SK-N-SH (cell line): Measurements from ENCODE around the gene POLR2J. TPM values are rescaled to one million over a fixed set of nuclear protein-coding genes. Genes with fewer than 3 reads are reported as not detected.

ENCODE experiments used
- CTCF ChIA-PET: fragments of 300-600, 350-600 bp; formaldehyde crosslinking; extraction: SDS; loops from one replicate; lab custom pipeline; 2021; lab: Yijun Ruan, JAX
- POLR2A ChIA-PET: fragments of 350-600 bp; sonication (Branson Sonifier 250); formaldehyde crosslinking; extraction: SDS; loops from one replicate; lab custom pipeline; 2020; ENCODE audit warnings: antibody characterized with exemption, inconsistent platforms; lab: Yijun Ruan, JAX
- DNase-seq: peaks from one replicate; pipeline ENCODE4 v3.0.0; 2012
- H2AFZ ChIP-seq: fragments of 200-600 bp; sonication (generic); 2 replicates; pipeline ENCODE4 v1.8.1; 2016; ENCODE audit warnings: antibody characterized with exemption, mild to moderate bottlenecking, low read depth
- H3F3A ChIP-seq: fragments of 200-600 bp; sonication (generic); replicated peaks from 2 replicates; pipeline ENCODE3; 2016; ENCODE audit warnings: antibody characterized with exemption, mild to moderate bottlenecking; ENCODE audit not compliant: insufficient read depth
- H3K27ac ChIP-seq, 2 experiments: fragments of 200-500 bp in 1 of 2; fragments of 200-600 bp in 1 of 2; sonication (Bioruptor generic) in 1 of 2; sonication (generic), shearing (Covaris generic) in 1 of 2; 2 replicates each; pipeline versions ENCODE4 v1.5.1 to v1.6.1; 2014 to 2016; ENCODE audit warnings: low read depth in 2 of 2, inconsistent platforms in 1 of 2, low read length in 1 of 2, mild to moderate bottlenecking in 1 of 2, mixed read lengths in 1 of 2
- H3K27me3 ChIP-seq: fragments of 200-600 bp; sonication (generic), shearing (Covaris generic); 2 replicates; pipeline ENCODE4 v1.6.1; 2016; ENCODE audit warnings: mixed run types; ENCODE audit not compliant: insufficient read depth
- H3K36me3 ChIP-seq, 2 experiments: fragments of 200-500 bp in 1 of 2; fragments of 200-600 bp in 1 of 2; sonication (Bioruptor generic) in 1 of 2; sonication (generic) in 1 of 2; replicated peaks in 1 of 2; 2 replicates each; pipeline versions ENCODE3 to v1.5.1; 2014 to 2016; ENCODE audit warnings: low read length in 1 of 2, mild to moderate bottlenecking in 1 of 2; ENCODE audit not compliant: insufficient read depth in 2 of 2, control insufficient read depth in 1 of 2
- H3K4me1 ChIP-seq, 2 experiments: fragments of 200-500 bp in 1 of 2; fragments of 200-600 bp in 1 of 2; sonication (Bioruptor generic) in 1 of 2; sonication (generic), shearing (Covaris generic) in 1 of 2; 2 replicates each; pipeline versions ENCODE4 v1.5.1 to v1.6.1; 2014 to 2016; ENCODE audit warnings: low read depth in 1 of 2, low read length in 1 of 2, mixed run types in 1 of 2; ENCODE audit not compliant: insufficient read depth in 2 of 2, control insufficient read depth in 1 of 2
- H3K4me2 ChIP-seq: fragments of 200-600 bp; sonication (generic), shearing (Covaris generic); 2 replicates; pipeline ENCODE4 v1.6.1; 2017; ENCODE audit warnings: mixed run types
- H3K4me3 ChIP-seq, 2 experiments: fragments of 200-500 bp in 1 of 2; fragments of 200-600 bp in 1 of 2; sonication (Bioruptor generic) in 1 of 2; sonication (generic), shearing (Covaris generic) in 1 of 2; 2 replicates each; pipeline versions ENCODE4 v1.5.1 to v1.8.1; 2014 to 2016; ENCODE audit warnings: low read depth in 2 of 2, inconsistent platforms in 1 of 2, low read length in 1 of 2, mild to moderate bottlenecking in 1 of 2, mixed read lengths in 1 of 2, moderate library complexity in 1 of 2
- H3K79me2 ChIP-seq: fragments of 200-600 bp; sonication (generic); 2 replicates; pipeline ENCODE4 v1.8.1; 2017; ENCODE audit warnings: mild to moderate bottlenecking; ENCODE audit not compliant: insufficient read depth
- H3K9ac ChIP-seq: fragments of 200-600 bp; sonication (generic); 2 replicates; pipeline ENCODE4 v1.6.1; 2017; ENCODE audit warnings: mixed run types
- H3K9me2 ChIP-seq: fragments of 200-600 bp; sonication (generic); 2 replicates; pipeline ENCODE4 v1.6.1; 2017; ENCODE audit warnings: mixed run types
- H3K9me3 ChIP-seq: fragments of 200-600 bp; sonication (generic); 2 replicates; pipeline ENCODE4 v1.6.1; 2017; ENCODE audit warnings: mixed run types, mild to moderate bottlenecking, moderate library complexity
- H4K20me1 ChIP-seq: fragments of 200-600 bp; sonication (generic); 2 replicates; pipeline ENCODE4 v1.6.1; 2017; ENCODE audit warnings: mild to moderate bottlenecking, mixed run types; ENCODE audit not compliant: insufficient read depth
- CHD2 ChIP-seq: fragments of 150-350 bp; IDR thresholded peaks from 2 replicates; pipeline ENCODE4 v1.6.1; 2018; ENCODE audit warnings: low read length; ENCODE audit not compliant: partially characterized antibody
- CTCF ChIP-seq: fragments of 200-600 bp; sonication (generic); IDR thresholded peaks from 2 replicates; pipeline ENCODE4 v1.6.1; 2017; ENCODE audit warnings: antibody characterized with exemption, mild to moderate bottlenecking, moderate library complexity
- ELF1 ChIP-seq: IDR thresholded peaks from 2 replicates; pipeline ENCODE4 v1.4.0; 2012
- EZH2phosphoT487 ChIP-seq: fragments of 200-600 bp; sonication (generic); IDR thresholded peaks from 2 replicates; pipeline ENCODE4 v1.6.1; 2017; ENCODE audit warnings: low read depth, mixed run types, mild to moderate bottlenecking, antibody characterized with exemption, moderate library complexity, borderline replicate concordance
- FOXJ3 ChIP-seq: sonication (generic); formaldehyde crosslinking; IDR thresholded peaks from 2 replicates; pipeline ENCODE4 v1.5.1; 2020; ENCODE audit warnings: mild to moderate bottlenecking, missing genetic modification reagents
- GATA2 ChIP-seq: sonication (generic); formaldehyde crosslinking; IDR thresholded peaks from 2 replicates; pipeline ENCODE4 v1.5.0; 2020; ENCODE audit warnings: mild to moderate bottlenecking, missing genetic modification reagents
- IRF3 ChIP-seq: fragments of 150-350 bp; IDR thresholded peaks from 2 replicates; pipeline ENCODE4 v1.6.1; 2016; ENCODE audit warnings: mild to moderate bottlenecking, low read depth, low read length
- JUND ChIP-seq: IDR thresholded peaks from 2 replicates; pipeline ENCODE4 v1.4.0; 2012
- POLR2AphosphoS5 ChIP-seq: IDR thresholded peaks from 2 replicates; pipeline ENCODE4 v1.6.1; 2012; ENCODE audit warnings: low read depth, low read length
- REST ChIP-seq: IDR thresholded peaks from 2 replicates; pipeline ENCODE4 v1.6.1; 2012; ENCODE audit warnings: mild to moderate bottlenecking, low read depth, low read length, moderate library complexity
- RFX5 ChIP-seq: IDR thresholded peaks from 2 replicates; pipeline ENCODE4 v1.6.1; 2012; ENCODE audit warnings: mild to moderate bottlenecking, improper control_type of control experiment, low read length
- RXRA ChIP-seq: IDR thresholded peaks from 2 replicates; pipeline ENCODE4 v1.4.0; 2012; ENCODE audit warnings: low read depth, mild to moderate bottlenecking, borderline replicate concordance
- SIN3A ChIP-seq: IDR thresholded peaks from 2 replicates; pipeline ENCODE4 v1.6.1; 2012; ENCODE audit warnings: low read depth, mild to moderate bottlenecking, low read length, moderate library complexity, borderline replicate concordance
- SMC3 ChIP-seq: IDR thresholded peaks from 2 replicates; pipeline ENCODE4 v1.6.1; 2012; ENCODE audit warnings: low read depth, low read length, improper control_type of control experiment
- TAF1 ChIP-seq: IDR thresholded peaks from 2 replicates; pipeline ENCODE4 v1.6.1; 2012; ENCODE audit warnings: low read depth, mild to moderate bottlenecking, low read length, moderate library complexity, borderline replicate concordance
- TEAD4 ChIP-seq: IDR thresholded peaks from 2 replicates; pipeline ENCODE4 v1.4.0; 2012; ENCODE audit warnings: mild to moderate bottlenecking, borderline replicate concordance; ENCODE audit not compliant: insufficient read depth
- YY1 ChIP-seq: IDR thresholded peaks from 2 replicates; pipeline ENCODE4 v1.4.0; 2012; ENCODE audit warnings: low read depth, mild to moderate bottlenecking
- WGBS: methylation state at CpG from one replicate; pipeline ENCODE4 v1.1.6; 2017; ENCODE audit warnings: low lambda C conversion rate; 5-methylcytosine and 5-hydroxymethylcytosine counted together
- polyA plus RNA-seq, 3 experiments: library from polyadenylated mRNA; depleted of rRNA; stranded (reverse); fragments of >200 nt; gene quantifications; 2 replicates each; pipeline ENCODE4 v1.2.3, GENCODE V29; 2012

The POLR2J gene
- polyA plus RNA-seq, 1 of the 3 experiments (the other 2 are of a cell fraction) = 299 TPM

- TF ChIP-seq REST = no peak
- no peak for TF ChIP-seq IRF3
- TF ChIP-seq GATA2 (CRISPR knock-in tag) = no peak
- TF ChIP-seq YY1 = no peak
- TF ChIP-seq TEAD4 = no peak
- TF ChIP-seq ELF1 = no peak
- no peak for TF ChIP-seq SMC3
- TF ChIP-seq CTCF = no peak
- no peak for TF ChIP-seq FOXJ3 (CRISPR knock-in tag)
- TF ChIP-seq TAF1 = no peak
- no peak for TF ChIP-seq POLR2AphosphoS5
These were observed 26.3 kb downstream of the POLR2J start (continued) for GRCh38 chr7:102452451-102452850.

- CTCF ChIA-PET = interaction anchor here (0.6 to 5.5 kb wide), 18 partner anchors 12 to 181 kb away, joined by 3 to 40 read pairs (median 5); partner anchors contain the start of gene ALKBH4
- peaks cover 24% of the 10 kb centered on the region for H3F3A ChIP-seq
- peak overlapping the region; percentile 53; the same call in 1 of the 2 replicates for H3K4me2 ChIP-seq
- 0 out of 2 replicates have a peak, but pooled peaks cover 9% of the 10 kb centered on the region for H4K20me1 ChIP-seq
- no peak overlapping the region for H2AFZ ChIP-seq
- no peak overlapping the region for H3K9ac ChIP-seq
- H3K9me2 ChIP-seq = no peaks in the 10 kb centered on the region
- peaks cover under 1 to 10% of the 10 kb centered on the region in 2 experiments; a peak in 2 of 4 replicates for H3K4me1 ChIP-seq
- DNase-seq = peak; percentile 99
- peak overlapping the region in 1 of 2 experiments; percentile 10; a peak in 1 of 4 replicates for H3K4me3 ChIP-seq
- WGBS = 31% methylated on average over 22 of the region's 23 CpGs
- no peaks in the 10 kb centered on the region; the same call in 1 of the 2 replicates for H3K79me2 ChIP-seq
- no peaks in the 10 kb centered on the region for H3K27me3 ChIP-seq
- H3K9me3 ChIP-seq = no peaks in the 10 kb centered on the region
- peak overlapping the region in 1 of 2 experiments; percentile 77; a peak in 2 of 4 replicates for H3K27ac ChIP-seq
- H3K36me3 ChIP-seq = peaks cover 13 to 21% of the 10 kb centered on the region in 2 experiments
- POLR2A ChIA-PET = interaction anchor here (0.8 to 1.9 kb wide), 6 partner anchors 10 to 55 kb away, joined by 3 to 8 read pairs (median 4); no protein-coding TSS in a partner anchor
- TF ChIP-seq YY1 (peak; percentile 44; the same call in 1 of the 2 replicates), POLR2AphosphoS5 (peak; percentile 18; the same call in 1 of the 2 replicates), JUND (peak; percentile 3; the same call in 1 of the 2 replicates), EZH2phosphoT487 (no peak), SIN3A (no peak), IRF3 (no peak), RFX5 (0 out of 2 replicates have a peak, but pooled peaks have one; percentile 15), CHD2 (peak; percentile 59), RXRA (no peak), CTCF (peak; percentile 31), SMC3 (peak; percentile 67; the same call in 1 of the 2 replicates)
These were observed 27.2 kb downstream of the POLR2J start for GRCh38 chr7:102451371-102452054.
